ENCODE results near the gene FAF1.

- TF ChIP-seq, protein P1, sequence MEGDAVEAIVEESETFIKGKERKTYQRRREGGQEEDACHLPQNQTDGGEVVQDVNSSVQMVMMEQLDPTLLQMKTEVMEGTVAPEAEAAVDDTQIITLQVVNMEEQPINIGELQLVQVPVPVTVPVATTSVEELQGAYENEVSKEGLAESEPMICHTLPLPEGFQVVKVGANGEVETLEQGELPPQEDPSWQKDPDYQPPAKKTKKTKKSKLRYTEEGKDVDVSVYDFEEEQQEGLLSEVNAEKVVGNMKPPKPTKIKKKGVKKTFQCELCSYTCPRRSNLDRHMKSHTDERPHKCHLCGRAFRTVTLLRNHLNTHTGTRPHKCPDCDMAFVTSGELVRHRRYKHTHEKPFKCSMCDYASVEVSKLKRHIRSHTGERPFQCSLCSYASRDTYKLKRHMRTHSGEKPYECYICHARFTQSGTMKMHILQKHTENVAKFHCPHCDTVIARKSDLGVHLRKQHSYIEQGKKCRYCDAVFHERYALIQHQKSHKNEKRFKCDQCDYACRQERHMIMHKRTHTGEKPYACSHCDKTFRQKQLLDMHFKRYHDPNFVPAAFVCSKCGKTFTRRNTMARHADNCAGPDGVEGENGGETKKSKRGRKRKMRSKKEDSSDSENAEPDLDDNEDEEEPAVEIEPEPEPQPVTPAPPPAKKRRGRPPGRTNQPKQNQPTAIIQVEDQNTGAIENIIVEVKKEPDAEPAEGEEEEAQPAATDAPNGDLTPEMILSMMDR (IDR thresholded peaks at IDR 0.05) = no peak
- no peak for TF ChIP-seq POLR2A (IDR thresholded peaks at IDR 0.05)
These were observed 19.9 kb upstream of the FAF1 start for GRCh38 chr1:50979937-50980336.

All from lower leg skin (tissue), 3 donors.